Stimulated activated naive CD8-positive, alpha-beta T cell treated with anti-CD3 and anti-CD28 coated beads, Interleukin-15, Interleukin-2, amounts not matched to agents 100 ng/mL and 50 ng/mL, for 24 hours (primary cell): ENCODE results near the gene CPLX1.
A peak's percentile ranks its signal among the peaks of the same experiment; 100 is the strongest.

Experiments
- H3K27ac Mint-ChIP-seq: one replicate; pipeline ENCODE4 v1.8.0; 2021; ENCODE audit warnings: mild to moderate bottlenecking, mixed read lengths
- H3K27me3 Mint-ChIP-seq: one replicate; pipeline ENCODE4 v1.8.0; 2021; ENCODE audit warnings: mixed read lengths
- H3K36me3 Mint-ChIP-seq: one replicate; pipeline ENCODE4 v1.8.0; 2021; ENCODE audit warnings: low read depth, mixed read lengths
- H3K4me1 Mint-ChIP-seq: one replicate; pipeline ENCODE4 v1.8.0; 2021; ENCODE audit warnings: low read depth, mixed read lengths
- H3K4me3 Mint-ChIP-seq: one replicate; pipeline ENCODE4 v1.8.0; 2021; ENCODE audit warnings: mild to moderate bottlenecking, mixed read lengths
- H3K9me3 Mint-ChIP-seq: one replicate; pipeline ENCODE4 v1.8.0; 2021; ENCODE audit warnings: mixed read lengths

The CPLX1 gene

GRCh38 chr4:830601-831482 is 4.9 kb upstream of the CPLX1 start:
- H3K9me3 Mint-ChIP-seq, result no peaks in the 10 kb centered on the region
- H3K36me3 Mint-ChIP-seq, result no peaks in the 10 kb centered on the region
- H3K27me3 Mint-ChIP-seq, result peaks cover 16% of the 10 kb centered on the region
- no peak overlapping the region for H3K4me3 Mint-ChIP-seq
- H3K4me1 Mint-ChIP-seq, result peaks cover 4% of the 10 kb centered on the region
- no peak overlapping the region for H3K27ac Mint-ChIP-seq

DNA sequence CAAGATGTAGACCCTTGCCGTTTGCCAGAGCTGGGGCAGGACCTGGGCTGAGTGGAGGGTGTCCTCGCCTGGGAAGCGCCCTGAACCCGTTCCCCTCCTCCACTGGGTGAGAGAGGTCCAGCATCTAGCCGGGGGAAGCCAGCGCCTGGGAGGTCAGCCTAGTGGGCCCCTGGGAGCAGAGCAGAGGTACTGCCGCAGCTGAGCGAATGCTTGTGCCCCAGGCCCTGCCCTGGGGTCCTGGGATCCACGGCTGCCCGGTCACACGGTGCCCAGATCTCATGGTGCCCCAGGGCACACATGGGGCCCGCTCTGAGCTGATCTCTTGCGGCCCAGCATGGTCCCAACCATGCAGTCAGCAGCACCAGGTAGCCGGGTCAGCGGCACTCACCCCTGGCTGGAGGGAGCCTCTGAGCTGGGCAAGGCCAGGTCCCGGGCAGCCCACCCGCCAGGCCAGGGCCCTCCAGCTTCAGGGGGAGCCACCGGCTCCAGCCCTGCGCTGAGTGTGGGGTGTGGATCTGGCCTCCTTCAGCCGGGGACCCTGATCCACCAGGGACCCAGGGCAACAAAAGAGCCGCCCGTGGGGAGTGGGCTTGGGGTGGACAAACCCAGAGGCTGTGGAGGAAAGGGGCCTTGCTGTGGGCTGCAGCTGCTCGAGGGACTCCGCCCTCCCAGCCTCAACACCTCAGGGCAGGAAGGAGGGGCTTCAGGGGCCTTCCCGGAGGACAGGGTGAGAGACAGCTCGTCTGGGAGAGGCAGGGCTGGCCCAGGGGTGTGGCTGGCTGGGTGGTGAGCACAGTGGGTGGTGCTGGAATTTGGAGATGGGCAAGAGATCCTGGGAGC is 4.1 kb upstream of the CPLX1 start:
- no peaks in the 10 kb centered on the region for H3K36me3 Mint-ChIP-seq
- H3K4me1 Mint-ChIP-seq, result peaks cover 4% of the 10 kb centered on the region
- H3K27me3 Mint-ChIP-seq, result peaks cover 16% of the 10 kb centered on the region
- H3K4me3 Mint-ChIP-seq, result no peak overlapping the region
- no peak overlapping the region for H3K27ac Mint-ChIP-seq
- H3K9me3 Mint-ChIP-seq, result no peaks in the 10 kb centered on the region

- Mint-ChIP-seq H3K4me1 (peaks cover 4% of the 10 kb centered on the region), H3K27ac (no peak overlapping the region), H3K36me3 (no peaks in the 10 kb centered on the region), H3K9me3 (no peaks in the 10 kb centered on the region), H3K4me3 (no peak overlapping the region), H3K27me3 (peaks cover 19% of the 10 kb centered on the region)
Observed at GRCh38 chr4:829291-829690, 3.4 kb upstream of the CPLX1 start.

GRCh38 chr4:828641-829271 is 2.8 kb upstream of the CPLX1 start:
- peaks cover 23% of the 10 kb centered on the region for H3K27me3 Mint-ChIP-seq
- no peak overlapping the region for H3K4me3 Mint-ChIP-seq
- no peaks in the 10 kb centered on the region for H3K9me3 Mint-ChIP-seq
- peaks cover 4% of the 10 kb centered on the region for H3K4me1 Mint-ChIP-seq
- no peaks in the 10 kb centered on the region for H3K36me3 Mint-ChIP-seq
- H3K27ac Mint-ChIP-seq, result no peak overlapping the region

- H3K36me3 Mint-ChIP-seq, result no peaks in the 10 kb centered on the region
- H3K9me3 Mint-ChIP-seq, result no peaks in the 10 kb centered on the region
- H3K27me3 Mint-ChIP-seq, result peaks cover 33% of the 10 kb centered on the region
- no peak overlapping the region for H3K27ac Mint-ChIP-seq
- H3K4me3 Mint-ChIP-seq, result peak overlapping the region; percentile 8
- no peaks in the 10 kb centered on the region for H3K4me1 Mint-ChIP-seq
Observed at GRCh38 chr4:827209-828081, 1.5 kb upstream of the CPLX1 start.

- Mint-ChIP-seq H3K27ac (no peak overlapping the region), H3K4me1 (no peaks in the 10 kb centered on the region), H3K9me3 (no peaks in the 10 kb centered on the region), H3K36me3 (no peaks in the 10 kb centered on the region), H3K4me3 (no peak overlapping the region), H3K27me3 (peaks cover 41% of the 10 kb centered on the region)
Observed at GRCh38 chr4:826508-827208, 729 bp upstream of the CPLX1 start.

DNA sequence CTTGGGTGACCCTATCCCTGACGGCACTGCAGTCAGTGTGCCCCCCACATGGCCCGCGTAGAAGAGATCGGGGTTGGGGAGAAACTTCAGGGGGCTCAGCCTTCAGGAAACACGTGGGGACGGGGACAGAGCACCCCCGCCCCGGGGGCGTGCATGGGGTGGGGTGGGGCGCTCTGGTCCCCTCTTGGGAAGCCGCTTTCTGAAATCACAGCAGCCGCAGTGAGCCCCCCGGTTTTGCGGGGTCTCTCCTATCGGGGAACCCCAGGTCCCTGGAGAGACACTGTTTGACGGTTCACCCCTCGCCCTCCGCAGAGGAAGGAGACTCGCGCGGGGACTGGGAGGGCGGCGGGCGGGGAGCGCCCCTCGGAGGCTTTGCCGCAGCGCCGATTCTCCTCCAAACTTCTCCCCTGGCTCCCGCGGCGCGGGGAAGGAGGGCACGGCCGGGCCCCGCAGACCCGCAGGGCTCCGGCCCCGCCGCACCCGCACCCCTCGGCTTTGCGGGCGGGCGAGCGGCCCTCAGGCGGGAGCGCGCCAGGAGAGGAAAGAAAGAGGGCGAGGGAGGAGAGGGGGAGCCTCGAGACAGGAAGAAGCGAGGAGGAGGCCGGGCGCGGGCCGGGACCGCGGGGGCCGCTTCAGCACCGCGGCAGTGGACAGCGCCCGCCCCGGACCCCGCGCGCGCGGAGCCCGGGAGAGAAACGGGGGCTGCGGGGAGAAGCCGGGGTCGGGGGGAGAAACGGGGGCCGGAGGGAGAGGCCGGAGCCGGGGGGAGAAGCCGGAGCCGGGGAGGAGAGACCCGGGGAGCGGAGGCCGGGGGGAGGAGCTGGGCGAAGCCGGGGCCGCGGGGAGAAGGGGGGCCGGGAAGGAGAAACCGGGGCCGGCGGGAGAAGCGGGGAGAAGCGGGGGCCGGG is 612 bp downstream of the CPLX1 start:
- Mint-ChIP-seq H3K9me3 (no peaks in the 10 kb centered on the region), H3K36me3 (no peaks in the 10 kb centered on the region), H3K27me3 (peaks cover 42% of the 10 kb centered on the region), H3K27ac (no peak overlapping the region), H3K4me1 (no peaks in the 10 kb centered on the region), H3K4me3 (no peak overlapping the region)

DNA sequence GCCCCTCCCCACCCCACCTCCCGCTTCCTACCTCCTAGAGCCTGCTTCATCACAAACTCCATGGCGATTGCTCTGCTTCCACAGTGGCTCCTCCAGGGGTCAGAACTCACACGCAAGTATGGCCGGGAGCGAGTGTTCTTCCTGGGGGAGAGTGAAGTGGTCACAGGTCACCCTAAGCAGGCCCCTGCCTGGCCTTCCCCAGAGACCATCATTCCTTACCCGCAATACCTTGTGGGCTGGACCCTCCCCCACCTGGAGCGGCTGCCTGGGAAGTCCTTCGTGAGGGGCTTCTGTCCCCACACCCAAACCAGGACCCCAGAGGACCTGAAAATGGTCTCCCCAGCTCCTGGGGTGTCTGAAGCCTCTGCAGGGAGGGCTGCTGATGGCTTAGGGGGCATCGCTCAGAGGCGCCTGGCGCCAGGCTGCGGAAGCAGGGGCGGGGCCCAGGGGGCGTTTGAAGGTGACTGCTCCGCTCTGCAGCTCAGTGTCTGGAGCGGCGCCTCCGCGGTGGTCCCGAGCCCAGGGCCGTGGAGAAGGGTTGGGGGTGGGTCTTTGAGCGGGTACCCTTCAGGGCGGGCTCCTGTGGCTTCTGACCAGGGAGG is 1.4 kb downstream of the CPLX1 start:
- H3K4me1 Mint-ChIP-seq, result no peaks in the 10 kb centered on the region
- H3K27ac Mint-ChIP-seq, result no peak overlapping the region
- no peak overlapping the region for H3K4me3 Mint-ChIP-seq
- peaks cover 46% of the 10 kb centered on the region for H3K27me3 Mint-ChIP-seq
- H3K36me3 Mint-ChIP-seq, result no peaks in the 10 kb centered on the region
- no peaks in the 10 kb centered on the region for H3K9me3 Mint-ChIP-seq

DNA sequence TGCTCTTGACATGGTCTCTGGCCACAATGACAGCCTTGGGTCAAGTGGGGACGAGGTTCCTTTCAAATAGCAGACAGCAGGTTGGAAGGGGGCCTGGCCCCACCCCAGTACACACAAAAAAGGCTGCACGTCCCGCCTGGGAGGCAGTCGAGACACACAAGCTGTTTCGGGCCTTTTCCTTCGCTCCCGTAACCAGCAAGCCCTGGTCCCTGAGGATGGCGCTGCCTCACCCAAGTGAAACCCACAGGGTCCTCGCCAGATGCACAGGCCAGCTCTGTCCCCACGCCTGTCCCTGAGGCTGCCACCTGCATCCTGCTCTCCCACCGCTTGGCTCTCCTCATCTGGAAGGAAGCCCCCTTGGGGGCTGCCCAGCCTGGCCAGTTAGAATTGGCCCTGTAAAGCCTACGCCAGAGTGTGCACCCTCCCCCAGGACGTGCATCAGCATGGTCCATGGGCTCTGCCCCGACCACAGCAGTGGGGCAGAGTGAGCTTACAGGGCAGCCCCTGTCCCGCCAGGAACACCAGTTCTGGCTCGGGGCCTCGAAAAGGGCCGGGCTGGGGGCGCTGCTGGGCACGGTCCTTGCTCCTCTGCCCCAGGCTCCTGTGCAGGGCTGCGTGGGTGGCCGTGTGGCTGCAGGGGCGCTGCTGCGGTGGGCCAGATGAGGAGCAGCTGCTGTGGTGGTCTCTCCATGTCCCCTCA is 2.0 kb downstream of the CPLX1 start:
- H3K36me3 Mint-ChIP-seq, result no peaks in the 10 kb centered on the region
- H3K4me1 Mint-ChIP-seq, result no peaks in the 10 kb centered on the region
- peaks cover 47% of the 10 kb centered on the region for H3K27me3 Mint-ChIP-seq
- H3K4me3 Mint-ChIP-seq, result no peak overlapping the region
- H3K9me3 Mint-ChIP-seq, result no peaks in the 10 kb centered on the region
- H3K27ac Mint-ChIP-seq, result no peak overlapping the region

DNA sequence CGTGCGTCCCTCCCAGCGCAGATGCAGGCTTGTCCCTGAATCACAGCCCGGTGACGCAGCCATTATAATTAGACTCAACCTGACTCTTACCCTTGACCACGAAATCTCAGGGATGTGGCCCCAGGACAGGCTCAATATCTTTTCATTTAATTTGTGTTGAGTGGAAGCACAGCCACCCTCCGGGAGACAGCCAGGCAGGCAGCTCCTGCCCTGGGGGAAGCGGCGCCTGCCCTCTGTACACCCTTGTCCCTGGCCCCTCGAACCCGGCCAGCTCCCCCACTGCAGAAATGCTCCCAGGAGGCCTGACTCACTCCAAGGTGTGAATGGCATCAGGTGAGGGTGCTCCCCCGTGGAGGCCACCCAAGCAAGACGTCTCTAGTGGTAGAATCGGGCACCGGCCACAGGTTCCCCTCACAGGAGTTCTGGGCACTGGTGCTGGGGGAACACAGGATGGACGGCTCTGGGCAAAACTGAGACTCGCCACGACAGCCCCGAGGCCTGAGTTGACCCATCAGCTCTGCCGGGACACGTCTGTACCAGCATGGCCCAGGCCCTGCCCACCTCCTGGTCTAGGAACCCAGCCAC is 2.7 kb downstream of the CPLX1 start:
- Mint-ChIP-seq H3K9me3 (no peaks in the 10 kb centered on the region), H3K4me1 (no peaks in the 10 kb centered on the region), H3K27ac (no peak overlapping the region), H3K36me3 (no peaks in the 10 kb centered on the region), H3K4me3 (no peak overlapping the region), H3K27me3 (peaks cover 42% of the 10 kb centered on the region)

- Mint-ChIP-seq H3K4me1 (no peaks in the 10 kb centered on the region), H3K27me3 (peaks cover 35% of the 10 kb centered on the region), H3K36me3 (no peaks in the 10 kb centered on the region), H3K4me3 (no peak overlapping the region), H3K27ac (no peak overlapping the region), H3K9me3 (no peaks in the 10 kb centered on the region)
Observed at GRCh38 chr4:822361-823175, 3.4 kb downstream of the CPLX1 start.
